Activated naive CD8-positive, alpha-beta T cell treated with anti-CD3 and anti-CD28 coated beads, Interleukin-2, amount 50 U/mL, for 16 hours (primary cell): ENCODE data around the gene IL36G.
"Not testable (repeated sequence)": the region's sequence is repeated elsewhere in the genome, so short reads cannot be mapped to it uniquely, and the experiment has no call there.

Source experiments
- DNase-seq: peaks from one replicate; pipeline ENCODE4 v3.0.0-alpha.2; 2020; ENCODE audit warnings: low read depth, low spot score

Gene IL36G

GRCh38 chr2:112977559-112978056 lies at the start of gene IL36G:
Gene IL36G (plus strand): TSS chr2:112978006. CDS start chr2:112978639, 633 bp downstream.
- DNase-seq = no peak

GRCh38 chr2:112933261-112933660 lies 44.5 kb upstream of the IL36G start:
- DNase-seq = no peak

GRCh38 chr2:112934117-112934516 lies 43.7 kb upstream of the IL36G start:
- DNase-seq = not testable (repeated sequence)

- no peak for DNase-seq
These were observed 40.9 kb upstream of the IL36G start for GRCh38 chr2:112936927-112937232.

- no peak for DNase-seq
These were observed 38.9 kb upstream of the IL36G start for GRCh38 chr2:112938904-112939303.

- no peak for DNase-seq
These were observed 38.4 kb upstream of the IL36G start for GRCh38 chr2:112939425-112939824.

GRCh38 chr2:112940859-112941625 lies 36.8 kb upstream of the IL36G start:
- no peak for DNase-seq

GRCh38 chr2:112941753-112942653 lies 35.8 kb upstream of the IL36G start:
- DNase-seq = no peak

GRCh38 chr2:112942654-112943002 lies 35.2 kb upstream of the IL36G start:
- no peak for DNase-seq

GRCh38 chr2:112944971-112945370 lies 32.8 kb upstream of the IL36G start:
- DNase-seq = no peak

- DNase-seq = no peak
These were observed 31.7 kb upstream of the IL36G start for GRCh38 chr2:112946086-112946485.

GRCh38 chr2:112947374-112947773 lies 30.4 kb upstream of the IL36G start:
- DNase-seq = no peak

- DNase-seq = no peak
These were observed 28.4 kb upstream of the IL36G start for GRCh38 chr2:112949456-112949855.

GRCh38 chr2:112954364-112954763 lies 23.4 kb upstream of the IL36G start:
- DNase-seq = no peak

GRCh38 chr2:112957511-112957910 lies 20.3 kb upstream of the IL36G start:
- DNase-seq = no peak

- DNase-seq = no peak
These were observed 19.2 kb upstream of the IL36G start for GRCh38 chr2:112958428-112959108.

GRCh38 chr2:112959109-112959812 lies 18.5 kb upstream of the IL36G start:
- DNase-seq = no peak

GRCh38 chr2:112960230-112960825 lies 17.5 kb upstream of the IL36G start:
- DNase-seq = no peak

GRCh38 chr2:112962308-112963175 lies 15.3 kb upstream of the IL36G start:
- no peak for DNase-seq

- no peak for DNase-seq
These were observed 10.8 kb upstream of the IL36G start for GRCh38 chr2:112967023-112967422.
